Gastroesophageal sphincter (tissue), 4 donors: ENCODE results near the gene ST7. TPM values are rescaled to one million over a fixed set of nuclear protein-coding genes. Genes with fewer than 3 reads are reported as not detected.

Experiments
- ATAC-seq: fragments of 150-250 bp; one replicate; pipeline ENCODE4 v1.9.1; 2016; ENCODE audit warnings: mild to moderate bottlenecking, moderate library complexity
- H3K27ac ChIP-seq, 4 donors: fragments of 200-600 bp; sonication (generic) in 3 of 4; 1 replicate in 3 of 4; 2 replicates in 1 of 4; pipeline ENCODE4 v1.5.1; 2016 to 2019
- H3K27me3 ChIP-seq: fragments of 200-600 bp; sonication (generic); one replicate; pipeline ENCODE4 v1.5.1; 2019
- H3K36me3 ChIP-seq, 2 donors: fragments of 200-600 bp; sonication (generic); one replicate each; pipeline ENCODE4 v1.5.1; 2019; ENCODE audit warnings: control low read depth in 1 of 2
- H3K4me1 ChIP-seq, 3 donors: fragments of 200-600 bp; sonication (generic); 1 replicate in 2 of 3; 2 replicates in 1 of 3; pipeline ENCODE4 v1.5.1; 2016 to 2019; ENCODE audit warnings: control low read depth in 2 of 3
- H3K4me3 ChIP-seq, 2 donors: fragments of 200-600 bp; sonication (generic); one replicate each; pipeline ENCODE4 v1.5.1; 2019; ENCODE audit warnings: mild to moderate bottlenecking in 1 of 2, moderate library complexity in 1 of 2
- H3K9me3 ChIP-seq, 3 donors: fragments of 200-600 bp; sonication (generic); one replicate each; pipeline ENCODE4 v1.5.1; 2017 to 2019; ENCODE audit warnings: control low read depth in 2 of 3
- CTCF ChIP-seq, 4 experiments: fragments of 200-600 bp in 2 of 4; fragments of 450-650 bp in 2 of 4; sonication (generic) in 1 of 4; IDR thresholded peaks; one replicate each; pipeline ENCODE4 v1.5.1; 2017 to 2019; ENCODE audit warnings: antibody characterized with exemption in 4 of 4, mild to moderate bottlenecking in 2 of 4, moderate library complexity in 2 of 4
- EP300 ChIP-seq: sonication (generic); formaldehyde crosslinking; IDR thresholded peaks from one replicate; pipeline ENCODE4 v1.6.1; 2017; ENCODE audit warnings: antibody characterized with exemption, mild to moderate bottlenecking
- POLR2A ChIP-seq, 2 donors: fragments of 450-650 bp; IDR thresholded peaks; one replicate each; pipeline ENCODE4 v1.6.1; 2017; ENCODE audit warnings: antibody characterized with exemption in 2 of 2, mild to moderate bottlenecking in 2 of 2, moderate library complexity in 1 of 2
- POLR2AphosphoS5 ChIP-seq: sonication (generic); formaldehyde crosslinking; IDR thresholded peaks from one replicate; pipeline ENCODE4 v1.6.1; 2017; ENCODE audit warnings: antibody characterized with exemption
- WGBS, 2 donors: methylation state at CpG; one replicate each; pipeline ENCODE4 v1.1.5; 2018; ENCODE audit warnings: low coverage in 1 of 2; 5-methylcytosine and 5-hydroxymethylcytosine counted together
- total RNA-seq, 4 donors: library from RNA; depleted of rRNA; stranded (reverse); fragments of >200 nt; gene quantifications; one replicate each; pipeline ENCODE4 v1.1.0, GENCODE V29; 2016

Gene ST7
- total RNA-seq, 4 donors from 2014 or later, result 19.1 to 43.9 (median 24.2) TPM

DNA sequence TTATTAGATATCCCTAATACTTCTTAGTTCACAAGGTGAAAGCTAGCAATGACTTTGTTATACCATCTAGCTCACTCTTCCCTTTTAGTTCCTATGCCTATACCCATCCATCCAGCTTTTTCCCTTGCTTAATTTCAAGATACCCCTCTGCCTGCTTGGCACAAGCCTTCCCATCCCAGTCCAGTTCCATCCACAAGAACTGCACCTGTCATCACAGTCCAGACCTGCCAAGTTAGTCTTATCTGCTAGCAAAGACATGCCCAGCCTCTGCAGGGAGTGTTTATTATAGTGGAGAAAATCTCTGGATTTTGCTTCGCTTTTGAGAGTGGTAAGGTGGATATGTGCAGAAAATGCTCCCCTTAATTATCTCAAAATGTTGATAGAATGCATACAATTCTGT lies 158.2 kb downstream of the ST7 start:
- no peak overlapping the region for H3K4me3 ChIP-seq
- WGBS, 2 donors, result 88 to 100% methylated on average over 1 of the region's 1 CpG
- ATAC-seq, result no peak
- TF ChIP-seq POLR2AphosphoS5 (no peak), CTCF (IDR thresholded peaks at IDR 0.05) (no peak), EP300 (no peak)
- H3K36me3 ChIP-seq, result no peaks in the 10 kb centered on the region
- H3K27ac ChIP-seq, result no peak overlapping the region
- no peaks in the 10 kb centered on the region for H3K27me3 ChIP-seq
- no peaks in the 10 kb centered on the region for H3K9me3 ChIP-seq
- no peaks in the 10 kb centered on the region for H3K4me1 ChIP-seq

- no peaks in the 10 kb centered on the region for H3K9me3 ChIP-seq
- no peak overlapping the region for H3K4me3 ChIP-seq
- H3K27me3 ChIP-seq, result no peaks in the 10 kb centered on the region
- ATAC-seq, result no peak
- H3K4me1 ChIP-seq, result no peaks in the 10 kb centered on the region
- WGBS, 2 donors, result 93 to 95% methylated on average over 3 to 4 of the region's 4 CpGs
- no peak for TF ChIP-seq EP300
- no peak for TF ChIP-seq POLR2AphosphoS5
- TF ChIP-seq POLR2A (IDR thresholded peaks at IDR 0.05), result no peak
- TF ChIP-seq CTCF (IDR thresholded peaks at IDR 0.05), result no peak
- no peak overlapping the region for H3K27ac ChIP-seq
- H3K36me3 ChIP-seq, result no peaks in the 10 kb centered on the region
Observed at GRCh38 chr7:117112640-117113039, 159.3 kb downstream of the ST7 start.

GRCh38 chr7:117113871-117114270 lies 160.6 kb downstream of the ST7 start:
- ATAC-seq, result no peak
- no peaks in the 10 kb centered on the region for H3K9me3 ChIP-seq
- H3K27me3 ChIP-seq, result no peaks in the 10 kb centered on the region
- no peak overlapping the region for H3K4me3 ChIP-seq
- no peaks in the 10 kb centered on the region for H3K36me3 ChIP-seq
- no peaks in the 10 kb centered on the region for H3K4me1 ChIP-seq
- 79 to 88% methylated on average over 2 to 4 of the region's 4 CpGs for WGBS, 2 donors
- no peak overlapping the region for H3K27ac ChIP-seq
- TF ChIP-seq EP300 (no peak), CTCF (IDR thresholded peaks at IDR 0.05) (no peak), POLR2AphosphoS5 (no peak), POLR2A (IDR thresholded peaks at IDR 0.05) (no peak)

DNA sequence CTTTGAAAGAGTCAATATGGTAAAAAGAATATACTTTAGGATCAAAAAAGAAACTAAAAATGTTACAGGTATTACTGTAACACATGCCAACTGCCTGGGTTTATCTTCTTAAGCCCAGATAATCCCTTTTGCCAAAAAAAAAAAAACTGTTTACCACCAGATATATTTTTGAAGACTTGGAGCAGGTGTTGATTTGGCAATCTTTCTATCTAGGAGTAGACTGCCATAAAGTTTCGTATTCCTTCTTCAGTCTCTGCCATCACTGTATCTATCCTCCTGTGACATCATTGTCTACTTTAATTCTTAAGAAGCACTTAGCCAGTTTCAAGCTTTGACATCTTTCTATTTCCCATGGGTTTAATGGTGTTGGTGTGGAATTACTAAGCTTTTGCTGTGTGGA lies 161.0 kb downstream of the ST7 start:
- H3K4me3 ChIP-seq, result no peak overlapping the region
- ATAC-seq, result no peak
- H3K36me3 ChIP-seq, result no peaks in the 10 kb centered on the region
- no peak overlapping the region for H3K27ac ChIP-seq
- no peaks in the 10 kb centered on the region for H3K27me3 ChIP-seq
- no peaks in the 10 kb centered on the region for H3K4me1 ChIP-seq
- TF ChIP-seq EP300 (no peak), POLR2AphosphoS5 (no peak), CTCF (IDR thresholded peaks at IDR 0.05) (no peak), POLR2A (IDR thresholded peaks at IDR 0.05) (no peak)
- no peaks in the 10 kb centered on the region for H3K9me3 ChIP-seq
- WGBS, 2 donors, result 65 to 71% methylated on average over 1 of the region's 1 CpG

- WGBS, 2 donors, result 72 to 89% methylated on average over 2 of the region's 2 CpGs
- Histone ChIP-seq H3K9me3 (no peaks in the 10 kb centered on the region), H3K27ac (no peak overlapping the region), H3K36me3 (no peaks in the 10 kb centered on the region), H3K27me3 (no peaks in the 10 kb centered on the region), H3K4me3 (no peak overlapping the region), H3K4me1 (no peaks in the 10 kb centered on the region)
- no peak for ATAC-seq
- TF ChIP-seq POLR2AphosphoS5 (no peak), CTCF (IDR thresholded peaks at IDR 0.05) (no peak), POLR2A (IDR thresholded peaks at IDR 0.05) (no peak), EP300 (no peak)
Observed at GRCh38 chr7:117116211-117116610, 162.9 kb downstream of the ST7 start.
